Mesothelial cell of epicardium (in vitro differentiated cells): ENCODE measurements around the gene BRI3BP. TPM values are rescaled to one million over a fixed set of nuclear protein-coding genes. Genes with fewer than 3 reads are reported as not detected.

ENCODE experiments used
- DNase-seq, 2 experiments: peaks; one replicate each; pipeline ENCODE4 v3.0.0; 2021; ENCODE audit warnings: low spot score in 2 of 2; ENCODE audit not compliant: unreplicated experiment in 2 of 2
- H3K27ac Mint-ChIP-seq: 2 replicates; pipeline ENCODE4 v1.8.0; 2021; ENCODE audit warnings: mixed read lengths
- H3K27me3 Mint-ChIP-seq: 2 replicates; pipeline ENCODE4 v1.8.0; 2021; ENCODE audit warnings: low read depth, mixed read lengths
- H3K36me3 Mint-ChIP-seq: 2 replicates; pipeline ENCODE4 v1.8.0; 2021; ENCODE audit warnings: mixed read lengths
- H3K4me1 Mint-ChIP-seq: 2 replicates; pipeline ENCODE4 v1.8.0; 2021; ENCODE audit warnings: mixed read lengths
- H3K4me3 Mint-ChIP-seq: 2 replicates; pipeline ENCODE4 v1.8.0; 2021; ENCODE audit warnings: mild to moderate bottlenecking, moderate library complexity, mixed read lengths
- H3K9me3 Mint-ChIP-seq: 2 replicates; pipeline ENCODE4 v1.8.0; 2021; ENCODE audit warnings: mixed read lengths
- total RNA-seq: library from RNA; stranded (reverse); gene quantifications from 3 replicates; pipeline ENCODE4 v1.2.1, GENCODE V29; 2021
- TF ChIP-seq, protein P1 (sequence below): fragments of 200-600 bp; sonication (generic); IDR thresholded peaks from one replicate; pipeline ENCODE4 v1.5.0; 2021; ENCODE audit warnings: antibody characterized with exemption; ENCODE audit not compliant: unreplicated experiment

The BRI3BP gene
- total RNA-seq, 1 donor from 2014 or later, result 7.2 TPM

DNA sequence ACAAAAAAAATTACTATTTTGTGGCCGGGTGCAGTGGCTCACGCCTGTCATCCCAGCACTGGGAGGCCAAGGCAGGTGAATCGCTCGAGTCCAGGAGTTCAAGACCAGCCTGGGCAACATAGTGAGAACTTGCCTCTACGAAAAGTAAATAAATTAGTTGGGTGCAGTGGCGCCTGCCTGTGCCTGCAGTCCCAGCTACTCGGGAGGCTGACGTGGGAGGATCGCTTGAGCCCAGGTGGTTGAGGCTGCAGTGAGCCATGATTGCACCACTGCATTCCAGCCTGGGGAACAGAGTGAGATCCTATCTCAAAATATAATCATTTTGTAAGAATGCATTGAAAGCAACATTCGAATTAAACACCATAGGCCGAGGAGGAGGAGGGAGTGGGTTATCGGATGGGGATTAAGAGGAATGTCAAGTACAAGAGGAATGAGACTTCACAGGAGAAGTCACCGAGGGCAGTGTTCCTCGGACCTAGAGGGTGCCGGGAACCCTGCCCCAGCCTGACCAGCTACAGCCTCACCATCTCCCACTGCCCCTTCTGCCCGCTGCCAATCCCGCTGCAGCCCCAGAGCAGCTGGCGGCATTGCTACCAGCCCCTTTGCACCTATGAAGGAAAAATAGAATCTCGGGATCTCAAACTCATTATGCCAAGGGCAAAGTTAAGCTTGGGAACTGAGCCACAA is 39.2 kb downstream of the BRI3BP start:
- no peaks in the 10 kb centered on the region for H3K4me1 Mint-ChIP-seq
- TF ChIP-seq, protein P1, sequence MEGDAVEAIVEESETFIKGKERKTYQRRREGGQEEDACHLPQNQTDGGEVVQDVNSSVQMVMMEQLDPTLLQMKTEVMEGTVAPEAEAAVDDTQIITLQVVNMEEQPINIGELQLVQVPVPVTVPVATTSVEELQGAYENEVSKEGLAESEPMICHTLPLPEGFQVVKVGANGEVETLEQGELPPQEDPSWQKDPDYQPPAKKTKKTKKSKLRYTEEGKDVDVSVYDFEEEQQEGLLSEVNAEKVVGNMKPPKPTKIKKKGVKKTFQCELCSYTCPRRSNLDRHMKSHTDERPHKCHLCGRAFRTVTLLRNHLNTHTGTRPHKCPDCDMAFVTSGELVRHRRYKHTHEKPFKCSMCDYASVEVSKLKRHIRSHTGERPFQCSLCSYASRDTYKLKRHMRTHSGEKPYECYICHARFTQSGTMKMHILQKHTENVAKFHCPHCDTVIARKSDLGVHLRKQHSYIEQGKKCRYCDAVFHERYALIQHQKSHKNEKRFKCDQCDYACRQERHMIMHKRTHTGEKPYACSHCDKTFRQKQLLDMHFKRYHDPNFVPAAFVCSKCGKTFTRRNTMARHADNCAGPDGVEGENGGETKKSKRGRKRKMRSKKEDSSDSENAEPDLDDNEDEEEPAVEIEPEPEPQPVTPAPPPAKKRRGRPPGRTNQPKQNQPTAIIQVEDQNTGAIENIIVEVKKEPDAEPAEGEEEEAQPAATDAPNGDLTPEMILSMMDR, result no peak
- peaks cover 2% of the 10 kb centered on the region for H3K36me3 Mint-ChIP-seq
- no peak overlapping the region for H3K27ac Mint-ChIP-seq
- H3K4me3 Mint-ChIP-seq, result no peak overlapping the region
- H3K9me3 Mint-ChIP-seq, result peaks cover 5% of the 10 kb centered on the region
- DNase-seq, result no peak
- H3K27me3 Mint-ChIP-seq, result no peaks in the 10 kb centered on the region

DNA sequence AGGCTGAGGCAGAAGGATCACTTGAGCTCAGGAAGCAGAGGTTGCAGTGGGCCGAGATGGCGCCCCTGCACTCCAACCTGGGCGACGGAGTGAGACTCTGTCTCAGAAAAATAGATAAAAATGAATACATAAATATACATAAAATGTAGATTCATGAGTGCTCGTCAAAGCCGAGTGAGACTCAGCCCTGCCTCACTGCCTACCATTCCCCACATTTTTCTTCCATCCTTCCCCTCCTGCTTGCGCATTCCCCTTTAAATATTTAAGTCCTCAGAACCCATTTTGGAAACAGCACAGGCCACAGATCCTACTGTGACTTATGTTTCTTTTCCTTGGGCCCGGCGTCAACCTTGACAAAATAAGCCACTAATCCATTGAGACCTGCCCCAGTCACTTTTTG is 39.8 kb downstream of the BRI3BP start:
- H3K4me3 Mint-ChIP-seq, result no peak overlapping the region
- no peak overlapping the region for H3K27ac Mint-ChIP-seq
- TF ChIP-seq, protein P1, result no peak

DNA sequence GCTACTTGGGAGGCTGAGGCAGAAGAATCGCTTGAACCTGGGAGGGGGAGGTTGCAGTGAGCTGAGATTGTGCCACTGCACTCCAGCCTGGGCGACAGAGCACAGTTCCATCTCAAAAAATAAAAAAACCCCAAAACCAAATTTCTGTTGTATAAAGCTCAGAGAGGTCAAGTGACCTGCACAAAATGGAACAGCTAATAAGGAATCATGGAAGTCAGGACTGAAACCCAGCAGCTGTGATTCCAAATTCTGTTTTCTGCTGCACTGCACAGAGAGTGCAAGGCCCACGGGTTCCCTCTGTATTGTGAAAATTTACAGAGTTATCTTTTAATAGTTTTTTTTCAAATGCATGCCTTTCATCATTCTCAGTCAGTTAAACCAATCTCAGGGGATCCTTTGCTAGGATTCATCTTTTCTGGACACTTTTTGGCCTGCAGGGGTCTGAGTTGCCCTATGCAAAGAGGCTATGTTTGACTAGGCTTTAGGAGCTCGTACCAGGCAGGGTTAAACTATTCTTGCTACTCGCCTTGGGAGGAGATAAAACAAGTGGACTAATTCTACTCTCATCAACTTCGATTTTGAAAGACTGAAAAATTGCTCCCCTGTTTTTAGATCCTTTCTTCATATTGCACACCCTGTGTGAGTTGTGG is 45.7 kb downstream of the BRI3BP start:
- TF ChIP-seq, protein P1, result no peak
- Mint-ChIP-seq H3K36me3 (peaks cover 2% of the 10 kb centered on the region), H3K27me3 (no peaks in the 10 kb centered on the region), H3K9me3 (peaks cover 5% of the 10 kb centered on the region), H3K4me3 (no peak overlapping the region), H3K4me1 (no peaks in the 10 kb centered on the region), H3K27ac (no peak overlapping the region)
- DNase-seq, result no peak

More for the DNA sequence above, 39.8 kb downstream of the BRI3BP start:
- H3K27me3 Mint-ChIP-seq, result no peaks in the 10 kb centered on the region
- H3K36me3 Mint-ChIP-seq, result peaks cover 2% of the 10 kb centered on the region
- no peak for DNase-seq
- H3K4me1 Mint-ChIP-seq, result no peaks in the 10 kb centered on the region
- H3K9me3 Mint-ChIP-seq, result peaks cover 5% of the 10 kb centered on the region

DNA sequence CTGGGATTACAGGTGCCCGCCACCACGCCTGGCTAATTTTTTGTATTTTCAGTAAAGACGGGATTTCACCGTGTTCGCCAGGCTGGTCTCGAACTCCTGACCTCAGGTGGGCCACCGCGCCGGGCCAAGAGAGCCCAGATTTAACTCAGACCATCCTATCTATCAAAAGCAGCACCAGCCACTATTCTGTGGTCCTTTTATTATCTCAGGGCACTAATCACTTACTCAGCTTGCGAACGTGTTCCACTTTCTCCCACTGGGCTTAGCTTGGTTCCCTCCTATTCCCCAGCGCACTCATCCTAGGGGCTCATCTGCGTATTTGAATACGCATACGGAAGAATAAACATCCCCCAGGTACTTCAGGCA is 55.6 kb downstream of the BRI3BP start:
- Mint-ChIP-seq H3K4me1 (no peaks in the 10 kb centered on the region), H3K27me3 (no peaks in the 10 kb centered on the region), H3K9me3 (no peaks in the 10 kb centered on the region), H3K4me3 (peak overlapping the region; percentile 64), H3K27ac (no peak overlapping the region), H3K36me3 (no peaks in the 10 kb centered on the region)
- TF ChIP-seq, protein P1, result no peak
- no peak for DNase-seq

DNA sequence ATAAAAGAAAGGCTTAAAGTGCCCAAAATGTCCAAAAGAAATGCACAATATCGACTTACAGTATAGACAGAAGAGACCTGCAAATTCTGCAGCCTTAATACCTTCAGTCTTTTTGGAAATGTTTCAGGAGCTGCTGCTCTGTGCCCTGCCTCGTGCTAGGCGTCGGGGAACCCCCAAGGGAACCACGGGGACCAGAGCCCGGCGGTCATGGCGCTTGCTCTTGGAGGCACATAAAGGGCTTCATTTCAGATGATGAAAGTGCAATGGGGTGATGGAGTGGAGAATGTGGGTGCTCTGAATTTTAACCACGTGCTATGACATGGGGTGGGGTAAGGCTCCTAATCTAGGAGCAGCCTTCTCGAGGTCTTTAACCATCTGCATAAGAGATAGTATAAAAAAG is 57.0 kb downstream of the BRI3BP start:
- Mint-ChIP-seq H3K36me3 (no peaks in the 10 kb centered on the region), H3K4me3 (no peak overlapping the region), H3K9me3 (peaks cover 3% of the 10 kb centered on the region), H3K27ac (no peak overlapping the region), H3K27me3 (no peaks in the 10 kb centered on the region), H3K4me1 (no peaks in the 10 kb centered on the region)
- TF ChIP-seq, protein P1, result no peak
- no peak for DNase-seq
